PFSK-1 (cell line): ENCODE data around the gene NSMF.

Experiments used
- POLR2AphosphoS5 ChIP-seq: IDR thresholded peaks from 2 replicates; pipeline ENCODE4 v1.6.1; 2012; ENCODE audit warnings: low read depth, mild to moderate bottlenecking, control low read depth, low read length, moderate library complexity
- SIN3A ChIP-seq: IDR thresholded peaks from 2 replicates; pipeline ENCODE4 v1.6.1; 2012; ENCODE audit warnings: mild to moderate bottlenecking, low read length, moderate library complexity, borderline replicate concordance; ENCODE audit not compliant: insufficient read depth

DNA sequence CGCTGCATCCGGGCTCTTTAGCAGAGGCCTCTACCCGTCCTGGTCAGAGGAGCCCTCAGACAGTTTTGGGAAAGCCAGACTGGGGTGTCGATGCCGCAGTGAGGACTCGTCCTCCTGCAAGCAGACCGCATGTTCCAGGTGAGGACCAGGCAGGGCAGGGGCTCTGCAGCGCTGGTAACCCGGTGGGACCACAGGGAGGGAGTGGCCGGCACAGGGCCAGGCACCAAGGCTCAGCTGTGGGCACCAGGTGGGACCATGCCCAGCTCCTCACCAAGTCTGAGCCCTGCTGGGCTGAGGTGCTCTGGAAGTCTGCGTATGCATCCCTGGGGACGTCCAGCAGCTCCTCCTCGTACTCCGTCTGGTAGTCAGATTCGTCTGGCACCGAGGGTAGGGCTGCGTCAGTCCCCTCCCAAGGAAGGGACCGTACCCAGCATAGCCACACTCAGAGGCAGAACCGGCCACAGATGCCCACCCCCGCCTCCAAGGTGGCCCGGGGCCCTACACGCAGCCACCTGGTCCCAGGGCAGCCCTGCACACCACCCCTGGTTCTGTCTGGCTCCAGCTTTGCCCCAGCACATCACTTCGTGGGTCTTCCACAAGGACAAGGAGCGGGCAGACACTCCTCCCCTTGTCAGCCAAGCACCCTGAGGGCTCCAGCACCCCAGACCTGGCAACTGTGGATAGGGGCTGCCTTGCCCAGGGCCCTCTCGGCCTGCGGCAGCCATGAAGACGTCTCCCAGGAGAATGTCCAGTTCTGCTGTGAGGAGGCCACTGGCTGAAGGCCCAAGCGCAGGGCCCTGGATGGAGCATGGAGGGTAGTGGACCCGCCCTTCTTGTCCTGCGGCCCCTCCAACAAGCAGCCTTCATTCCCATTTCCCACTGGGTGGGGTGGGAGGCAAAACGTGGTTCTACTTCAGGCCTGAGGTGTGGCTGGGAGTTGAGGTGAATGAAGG, 1.5 kb upstream of the NSMF start:
- TF ChIP-seq SIN3A: no peak
- TF ChIP-seq POLR2AphosphoS5: no peak
